Thyroid gland (tissue), 4 donors: ENCODE results near the gene ADIG. TPM values are rescaled to one million over a fixed set of nuclear protein-coding genes. Genes with fewer than 3 reads are reported as not detected.

Source experiments
- DNase-seq, 2 donors: peaks; one replicate each; pipeline ENCODE4 v3.0.0-alpha.2; 2019
- H3K27ac ChIP-seq, 3 donors: fragments of 200-600 bp; sonication (generic); 1 replicate in 2 of 3; 2 replicates in 1 of 3; pipeline ENCODE4 v1.5.1; 2016 to 2019; ENCODE audit warnings: mild to moderate bottlenecking in 1 of 3, moderate library complexity in 1 of 3
- H3K27me3 ChIP-seq: fragments of 200-600 bp; sonication (generic); one replicate; pipeline ENCODE4 v1.5.1; 2019
- H3K36me3 ChIP-seq, 2 donors: fragments of 200-600 bp; sonication (generic); one replicate each; pipeline ENCODE4 v1.5.1; 2016 to 2019
- H3K4me1 ChIP-seq, 2 donors: fragments of 200-600 bp; sonication (generic); one replicate each; pipeline ENCODE4 v1.5.1; 2017 to 2019
- H3K4me3 ChIP-seq, 3 donors: fragments of 200-600 bp; sonication (generic); replicated peaks in 1 of 3; 1 replicate in 2 of 3; 2 replicates in 1 of 3; pipeline ENCODE4 v1.5.1; 2016; ENCODE audit warnings: mild to moderate bottlenecking in 1 of 3
- H3K9me3 ChIP-seq: fragments of 200-600 bp; sonication (generic); one replicate; pipeline ENCODE4 v1.5.1; 2017
- CTCF ChIP-seq, 6 experiments: fragments of 200-600 bp in 3 of 6; fragments of 450-650 bp in 3 of 6; sonication (generic) in 3 of 6; IDR thresholded peaks; one replicate each; pipeline ENCODE4 v1.5.1; 2016 to 2019; ENCODE audit warnings: antibody characterized with exemption in 6 of 6, mild to moderate bottlenecking in 2 of 6, inconsistent platforms in 1 of 6, moderate library complexity in 1 of 6
- POLR2A ChIP-seq, 2 donors: fragments of 450-650 bp; IDR thresholded peaks; one replicate each; pipeline ENCODE4 v1.6.1; 2017; ENCODE audit warnings: antibody characterized with exemption in 2 of 2, mild to moderate bottlenecking in 2 of 2, moderate library complexity in 1 of 2
- WGBS, 2 donors: methylation state at CpG; one replicate each; pipeline ENCODE4 v1.1.5; 2017; 5-methylcytosine and 5-hydroxymethylcytosine counted together
- intact Hi-C: fragments of 100-400 bp; cut with DNase I; formaldehyde crosslinking; loops from one replicate; pipeline ENCODE4 v1.15.1; 2023
- total RNA-seq, 4 donors: library from RNA; depleted of rRNA; stranded (reverse); fragments of >200 nt; gene quantifications; one replicate each; pipeline ENCODE4 v1.2.3, GENCODE V29; 2016

Gene ADIG
- total RNA-seq, 4 donors from 2014 or later = 1.6 TPM; not detected in 3

GRCh38 chr20:38628580-38629470, 47.8 kb downstream of the ADIG start:
- no peak overlapping the region for H3K4me3 ChIP-seq
- DNase-seq = no peak
- no peaks in the 10 kb centered on the region for H3K27me3 ChIP-seq
- no peaks in the 10 kb centered on the region for H3K4me1 ChIP-seq
- WGBS, 2 donors = 76 to 90% methylated on average over 9 of the region's 9 CpGs
- intact Hi-C loops = no loop called here
- no peak overlapping the region for H3K27ac ChIP-seq
- TF ChIP-seq CTCF (IDR thresholded peaks at IDR 0.05) (no peak), POLR2A (IDR thresholded peaks at IDR 0.05) (no peak)
- no peaks in the 10 kb centered on the region for H3K36me3 ChIP-seq
- no peaks in the 10 kb centered on the region for H3K9me3 ChIP-seq

DNA sequence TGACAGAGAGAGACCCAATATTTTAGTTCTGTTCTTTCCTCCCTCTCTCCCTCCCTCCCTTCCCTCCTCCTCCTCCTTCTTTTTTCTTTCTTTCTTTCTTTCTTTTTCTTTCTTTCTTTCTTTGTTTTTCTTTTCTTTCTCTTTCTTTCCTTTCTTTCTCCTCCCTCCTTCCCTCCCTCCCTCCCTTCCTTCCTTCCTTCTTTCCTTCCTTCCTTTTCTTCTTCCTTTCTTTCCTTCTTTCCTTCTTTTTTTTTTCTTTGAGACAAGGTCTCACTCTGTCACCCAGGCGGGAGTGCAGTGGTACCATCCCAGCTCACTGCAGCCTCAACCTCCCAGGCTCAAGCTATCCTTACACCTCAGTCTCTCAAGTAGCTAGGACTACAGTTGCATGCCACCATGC, 49.0 kb downstream of the ADIG start:
- H3K36me3 ChIP-seq = no peaks in the 10 kb centered on the region
- TF ChIP-seq POLR2A (IDR thresholded peaks at IDR 0.05) = no peak
- no peak for TF ChIP-seq CTCF (IDR thresholded peaks at IDR 0.05)
- 94% methylated on average over 1 of the region's 1 CpG for WGBS, 2 donors
- intact Hi-C loops = no loop called here
- H3K4me3 ChIP-seq = no peak overlapping the region
- no peak for DNase-seq
- H3K4me1 ChIP-seq = no peaks in the 10 kb centered on the region
- H3K27ac ChIP-seq = no peak overlapping the region
- H3K9me3 ChIP-seq = no peaks in the 10 kb centered on the region
- no peaks in the 10 kb centered on the region for H3K27me3 ChIP-seq

DNA sequence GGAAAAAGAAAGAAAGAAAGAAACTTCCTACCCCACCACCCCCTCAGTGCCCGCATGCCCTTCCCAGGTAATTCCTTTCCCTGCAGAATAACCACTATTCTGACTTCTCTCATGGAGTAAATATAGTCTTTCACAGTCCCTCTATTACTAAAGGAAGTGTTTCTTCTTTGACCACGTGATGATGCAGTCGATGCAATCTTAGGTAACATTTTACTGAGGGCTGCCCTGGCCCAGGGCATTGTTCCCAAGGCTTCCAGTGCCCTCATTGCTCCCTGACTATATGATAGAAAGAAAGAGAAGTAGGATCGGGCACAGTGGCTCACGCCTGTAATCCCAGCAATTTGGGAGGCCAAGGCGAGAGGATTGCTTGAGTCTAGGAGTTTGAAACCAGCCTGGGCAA, 49.7 kb downstream of the ADIG start:
- WGBS, 2 donors = 80 to 92% methylated on average over 6 of the region's 6 CpGs

DNA sequence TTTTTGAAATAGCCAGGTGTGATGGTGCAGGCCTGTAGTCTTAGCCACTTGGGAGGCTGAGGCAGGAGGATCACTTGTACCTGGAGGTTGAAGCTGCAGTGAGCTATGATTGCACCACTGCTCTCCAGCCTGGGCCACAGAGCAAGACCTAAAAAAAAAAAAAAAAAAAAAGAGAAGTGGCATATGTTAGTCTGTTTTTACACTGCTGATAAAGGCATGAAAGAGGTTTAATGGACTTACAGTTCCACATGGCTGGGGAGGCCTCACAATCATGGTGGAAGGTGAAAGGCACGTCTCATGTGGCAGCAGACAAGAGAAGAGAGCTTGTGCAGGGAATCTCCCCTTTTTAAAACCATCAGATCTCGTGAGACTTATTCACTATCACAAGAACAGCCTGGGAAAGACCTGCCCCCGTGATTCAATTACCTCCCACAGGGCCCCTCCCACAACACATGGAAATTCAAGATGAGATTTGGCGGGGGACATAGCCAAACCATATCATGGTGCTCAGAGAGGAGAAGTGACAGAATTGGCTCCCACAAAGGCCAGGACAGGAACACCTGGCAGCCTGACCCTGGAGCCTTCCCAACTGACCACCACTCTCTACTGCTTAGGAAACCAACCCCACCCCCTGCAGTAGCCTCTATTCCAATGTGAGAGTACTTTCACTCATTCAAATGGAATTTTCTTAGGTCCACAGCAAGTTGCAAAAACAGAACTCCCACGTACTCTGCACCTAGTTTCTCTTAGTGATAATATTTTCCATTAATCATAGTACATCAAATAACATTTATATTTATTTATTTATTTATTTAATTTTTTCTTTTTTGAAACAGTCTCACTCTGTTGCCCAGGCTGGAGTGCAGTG, 50.4 kb downstream of the ADIG start:
- intact Hi-C loops = no loop called here

More for the DNA sequence above, 49.7 kb downstream of the ADIG start:
- TF ChIP-seq CTCF (IDR thresholded peaks at IDR 0.05) (no peak), POLR2A (IDR thresholded peaks at IDR 0.05) (no peak)
- H3K27me3 ChIP-seq = no peaks in the 10 kb centered on the region
- H3K4me3 ChIP-seq = no peak overlapping the region
- H3K9me3 ChIP-seq = no peaks in the 10 kb centered on the region
- intact Hi-C loops = no loop called here
- DNase-seq = no peak
- no peaks in the 10 kb centered on the region for H3K36me3 ChIP-seq
- no peak overlapping the region for H3K27ac ChIP-seq
- H3K4me1 ChIP-seq = no peaks in the 10 kb centered on the region

More for the DNA sequence above, 50.4 kb downstream of the ADIG start:
- H3K4me1 ChIP-seq = no peaks in the 10 kb centered on the region
- H3K9me3 ChIP-seq = no peaks in the 10 kb centered on the region
- 63 to 69% methylated on average over 5 of the region's 5 CpGs for WGBS, 2 donors
- H3K36me3 ChIP-seq = no peaks in the 10 kb centered on the region
- H3K4me3 ChIP-seq = no peak overlapping the region
- TF ChIP-seq CTCF (IDR thresholded peaks at IDR 0.05) = no peak
- no peak for TF ChIP-seq POLR2A (IDR thresholded peaks at IDR 0.05)
- no peaks in the 10 kb centered on the region for H3K27me3 ChIP-seq
- H3K27ac ChIP-seq = no peak overlapping the region
- DNase-seq = no peak
